HCT116 (cell line): ENCODE data around the gene TMEM131. TPM values are rescaled to one million over a fixed set of nuclear protein-coding genes. Genes with fewer than 3 reads are reported as not detected.

ENCODE experiments used
- ATF3 ChIP-seq: IDR thresholded peaks from 2 replicates; pipeline ENCODE4 v1.6.1; 2012
- CBX3 ChIP-seq: IDR thresholded peaks from 2 replicates; pipeline ENCODE4 v1.6.1; 2012; ENCODE audit warnings: low read depth
- CEBPB ChIP-seq: IDR thresholded peaks from 2 replicates; pipeline ENCODE4 v1.6.1; 2012; ENCODE audit warnings: low read depth
- EGR1 ChIP-seq: IDR thresholded peaks from 2 replicates; pipeline ENCODE4 v1.6.1; 2012; ENCODE audit warnings: low read depth
- ELF1 ChIP-seq: IDR thresholded peaks from 2 replicates; pipeline ENCODE4 v1.6.1; 2012; ENCODE audit warnings: low read depth, borderline replicate concordance
- EZH2 ChIP-seq: fragments of 200-600 bp; sonication (generic); IDR thresholded peaks from 2 replicates; pipeline ENCODE4 v1.6.1; 2017; ENCODE audit warnings: antibody characterized with exemption, mixed run types
- EZH2phosphoT487 ChIP-seq: fragments of 200-600 bp; IDR thresholded peaks from 2 replicates; pipeline ENCODE4 v1.6.1; 2018; ENCODE audit warnings: antibody characterized with exemption, borderline replicate concordance
- POLR2AphosphoS5 ChIP-seq: IDR thresholded peaks from 2 replicates; pipeline ENCODE4 v1.6.1; 2011; ENCODE audit warnings: mild to moderate bottlenecking, low read depth, low read length, moderate library complexity
- REST ChIP-seq: IDR thresholded peaks from 2 replicates; pipeline ENCODE4 v1.6.1; 2012; ENCODE audit warnings: low read depth
- SIN3A ChIP-seq: IDR thresholded peaks from 2 replicates; pipeline ENCODE4 v1.6.1; 2012; ENCODE audit warnings: low read depth
- TCF7L2 ChIP-seq: IDR thresholded peaks from 2 replicates; pipeline ENCODE4 v1.7.0; 2011; ENCODE audit warnings: borderline replicate concordance, inconsistent platforms; ENCODE audit not compliant: insufficient read depth, insufficient read length; ENCODE audit errors: extremely low read depth
- ZBTB33 ChIP-seq: IDR thresholded peaks from 2 replicates; pipeline ENCODE4 v1.6.1; 2011; ENCODE audit warnings: mild to moderate bottlenecking, low read length, moderate library complexity; ENCODE audit not compliant: insufficient replicate concordance; ENCODE audit errors: extremely low read depth
- total RNA-seq: library from RNA; stranded (reverse); gene quantifications from one replicate; pipeline ENCODE4 v1.2.1, GENCODE V29; 2021; ENCODE audit not compliant: unreplicated experiment

Gene TMEM131
- total RNA-seq, 1 experiment from 2014 or later = 51.5 TPM

GRCh38 chr2:98040331-98040939, 44.7 kb upstream of the TMEM131 start (continued):
- TF ChIP-seq ZBTB33 (no peak), TCF7L2 (no peak), EZH2phosphoT487 (no peak), REST (no peak), CEBPB (no peak), SIN3A (no peak), ELF1 (no peak), EGR1 (no peak), POLR2AphosphoS5 (no peak), ATF3 (no peak), EZH2 (no peak), CBX3 (no peak)
